Osteoblast (primary cell): ENCODE measurements around the gene ARHGEF5. TPM values are rescaled to one million over a fixed set of nuclear protein-coding genes. Genes with fewer than 3 reads are reported as not detected.
"Not testable (repeated sequence)": the region's sequence is repeated elsewhere in the genome, so short reads cannot be mapped to it uniquely, and the experiment has no call there.

ENCODE experiments used
- DNase-seq: peaks from one replicate; pipeline ENCODE4 v3.0.0; 2011; ENCODE audit warnings: low spot score, mixed read lengths; ENCODE audit not compliant: insufficient read length; ENCODE audit errors: missing footprints
- H2AFZ ChIP-seq: 2 replicates; pipeline ENCODE4 v1.6.0; 2011; ENCODE audit warnings: mild to moderate bottlenecking, low read length
- H3K27ac ChIP-seq: 2 replicates; pipeline ENCODE4 v1.5.1; 2011; ENCODE audit warnings: mild to moderate bottlenecking, low read depth, low read length, moderate library complexity
- H3K27me3 ChIP-seq: 2 replicates; pipeline ENCODE4 v1.6.0; 2012; ENCODE audit warnings: mild to moderate bottlenecking, control low read depth, inconsistent platforms, low read length, moderate library complexity; ENCODE audit not compliant: insufficient read depth
- H3K36me3 ChIP-seq: 2 replicates; pipeline ENCODE4 v1.5.1; 2011; ENCODE audit warnings: mild to moderate bottlenecking, low read length, control low read depth, moderate library complexity; ENCODE audit not compliant: insufficient read depth
- H3K4me1 ChIP-seq: 2 replicates; pipeline ENCODE4 v1.5.1; 2011; ENCODE audit warnings: mild to moderate bottlenecking, low read length, control low read depth, moderate library complexity; ENCODE audit not compliant: insufficient read depth
- H3K4me2 ChIP-seq: 2 replicates; pipeline ENCODE4 v1.6.0; 2011; ENCODE audit warnings: mild to moderate bottlenecking, low read length; ENCODE audit not compliant: insufficient read depth
- H3K4me3 ChIP-seq: fragments of 200-600 bp; sonication (generic); 3 replicates; pipeline ENCODE4 v1.5.1; 2012; ENCODE audit warnings: mild to moderate bottlenecking, low read length, inconsistent platforms; ENCODE audit not compliant: insufficient read depth
- H3K79me2 ChIP-seq: 2 replicates; pipeline ENCODE4 v1.6.0; 2012; ENCODE audit warnings: mild to moderate bottlenecking, low read length, control low read depth, inconsistent platforms; ENCODE audit not compliant: insufficient read depth
- H3K9me3 ChIP-seq: 2 replicates; pipeline ENCODE4 v1.5.1; 2011; ENCODE audit warnings: low read depth, low read length, control low read depth
- H4K20me1 ChIP-seq: 2 replicates; pipeline ENCODE4 v1.6.0; 2012; ENCODE audit warnings: mild to moderate bottlenecking, low read length, control low read depth; ENCODE audit not compliant: insufficient read depth
- total RNA-seq: library from RNA; depleted of rRNA; stranded (reverse); fragments of >200 nt; gene quantifications from 2 replicates; pipeline ENCODE4 v1.2.3, GENCODE V29; 2012
- TF ChIP-seq, protein P1 (sequence below): IDR thresholded peaks from 2 replicates; pipeline ENCODE4 v1.5.1; 2011; ENCODE audit warnings: mild to moderate bottlenecking, low read depth, low read length, moderate library complexity; ENCODE audit errors: extremely low read depth

The ARHGEF5 gene
- total RNA-seq, 1 donor: 4.7 TPM

DNA sequence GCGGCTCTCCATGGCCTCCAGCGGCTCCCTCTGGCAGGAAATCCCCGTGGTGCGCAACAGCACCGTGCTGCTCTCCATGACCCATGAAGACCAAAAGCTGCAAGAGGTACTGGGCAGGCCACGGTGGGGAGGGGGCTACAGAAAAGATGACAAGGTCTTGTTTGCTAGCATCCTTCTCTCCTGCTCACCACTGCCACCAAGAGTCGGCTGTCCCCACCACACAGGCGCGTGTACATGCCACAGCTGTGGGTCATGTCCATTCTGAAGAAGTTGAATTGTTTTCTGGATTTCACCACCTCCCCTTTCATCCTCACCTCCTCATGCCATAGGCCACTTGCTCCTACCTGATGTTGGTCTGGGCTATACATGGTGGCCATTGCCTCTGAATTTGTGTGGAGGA is 12.0 kb downstream of the ARHGEF5 start:
- DNase-seq, H2AFZ ChIP-seq, H3K27ac ChIP-seq, H3K4me1 ChIP-seq, H3K9me3 ChIP-seq, H3K27me3 ChIP-seq, H3K36me3 ChIP-seq, H4K20me1 ChIP-seq, H3K4me2 ChIP-seq, H3K79me2 ChIP-seq, H3K4me3 ChIP-seq: not testable (repeated sequence)

DNA sequence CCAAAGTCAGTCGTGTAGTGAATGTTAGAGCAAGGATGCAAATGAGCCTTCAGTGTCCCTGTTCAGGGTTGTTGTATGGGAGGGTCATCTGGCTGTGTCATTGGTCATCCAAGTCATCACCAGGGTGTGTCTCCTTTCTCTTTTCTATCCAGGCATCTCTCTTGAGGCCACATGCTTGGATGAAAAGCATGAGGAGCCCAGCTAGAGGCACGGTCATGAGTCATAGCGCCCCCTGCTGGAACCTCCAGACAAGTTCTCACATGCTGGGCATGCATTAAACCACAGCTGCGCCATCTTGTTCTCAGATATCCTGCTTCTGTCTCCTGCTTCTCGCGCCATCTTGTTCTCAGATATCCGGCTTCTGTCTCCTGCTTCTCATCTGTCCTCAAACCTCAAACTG is 14.0 kb downstream of the ARHGEF5 start:
- H3K79me2 ChIP-seq, H3K4me2 ChIP-seq, H3K27me3 ChIP-seq, H3K27ac ChIP-seq, H2AFZ ChIP-seq, H3K9me3 ChIP-seq, H3K4me1 ChIP-seq, H3K4me3 ChIP-seq, DNase-seq, H4K20me1 ChIP-seq, H3K36me3 ChIP-seq: not testable (repeated sequence)

DNA sequence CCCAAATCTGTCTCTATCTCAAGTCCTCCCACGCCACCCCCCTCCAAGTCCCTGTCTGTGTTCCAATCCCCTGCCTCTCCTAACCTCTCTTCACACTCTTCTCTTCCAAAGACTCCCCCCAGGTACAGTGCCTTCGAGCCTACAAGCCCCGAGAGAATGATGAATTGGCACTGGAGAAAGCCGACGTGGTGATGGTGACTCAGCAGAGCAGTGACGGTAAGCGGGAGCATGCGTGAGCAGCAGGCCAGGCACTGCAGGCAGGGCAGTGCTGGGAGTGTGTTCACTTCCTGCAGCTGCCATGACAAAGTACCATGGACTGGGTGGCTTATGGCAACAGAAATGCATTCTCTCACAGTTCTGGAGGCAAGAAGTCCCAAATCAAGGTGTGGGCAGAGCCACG is 23.4 kb downstream of the ARHGEF5 start:
- TF ChIP-seq, protein P1, sequence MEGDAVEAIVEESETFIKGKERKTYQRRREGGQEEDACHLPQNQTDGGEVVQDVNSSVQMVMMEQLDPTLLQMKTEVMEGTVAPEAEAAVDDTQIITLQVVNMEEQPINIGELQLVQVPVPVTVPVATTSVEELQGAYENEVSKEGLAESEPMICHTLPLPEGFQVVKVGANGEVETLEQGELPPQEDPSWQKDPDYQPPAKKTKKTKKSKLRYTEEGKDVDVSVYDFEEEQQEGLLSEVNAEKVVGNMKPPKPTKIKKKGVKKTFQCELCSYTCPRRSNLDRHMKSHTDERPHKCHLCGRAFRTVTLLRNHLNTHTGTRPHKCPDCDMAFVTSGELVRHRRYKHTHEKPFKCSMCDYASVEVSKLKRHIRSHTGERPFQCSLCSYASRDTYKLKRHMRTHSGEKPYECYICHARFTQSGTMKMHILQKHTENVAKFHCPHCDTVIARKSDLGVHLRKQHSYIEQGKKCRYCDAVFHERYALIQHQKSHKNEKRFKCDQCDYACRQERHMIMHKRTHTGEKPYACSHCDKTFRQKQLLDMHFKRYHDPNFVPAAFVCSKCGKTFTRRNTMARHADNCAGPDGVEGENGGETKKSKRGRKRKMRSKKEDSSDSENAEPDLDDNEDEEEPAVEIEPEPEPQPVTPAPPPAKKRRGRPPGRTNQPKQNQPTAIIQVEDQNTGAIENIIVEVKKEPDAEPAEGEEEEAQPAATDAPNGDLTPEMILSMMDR: no peak
- no peak overlapping the region for H3K27ac ChIP-seq
- no peak overlapping the region for H2AFZ ChIP-seq
- H3K36me3 ChIP-seq: peaks cover 4% of the 10 kb centered on the region
- DNase-seq: no peak
- H3K4me2 ChIP-seq: no peak overlapping the region
- H3K9me3 ChIP-seq: no peaks in the 10 kb centered on the region
- H3K4me1 ChIP-seq: no peaks in the 10 kb centered on the region
- H3K4me3 ChIP-seq: no peak overlapping the region
- H3K79me2 ChIP-seq: no peaks in the 10 kb centered on the region
- no peaks in the 10 kb centered on the region for H3K27me3 ChIP-seq
- no peaks in the 10 kb centered on the region for H4K20me1 ChIP-seq

DNA sequence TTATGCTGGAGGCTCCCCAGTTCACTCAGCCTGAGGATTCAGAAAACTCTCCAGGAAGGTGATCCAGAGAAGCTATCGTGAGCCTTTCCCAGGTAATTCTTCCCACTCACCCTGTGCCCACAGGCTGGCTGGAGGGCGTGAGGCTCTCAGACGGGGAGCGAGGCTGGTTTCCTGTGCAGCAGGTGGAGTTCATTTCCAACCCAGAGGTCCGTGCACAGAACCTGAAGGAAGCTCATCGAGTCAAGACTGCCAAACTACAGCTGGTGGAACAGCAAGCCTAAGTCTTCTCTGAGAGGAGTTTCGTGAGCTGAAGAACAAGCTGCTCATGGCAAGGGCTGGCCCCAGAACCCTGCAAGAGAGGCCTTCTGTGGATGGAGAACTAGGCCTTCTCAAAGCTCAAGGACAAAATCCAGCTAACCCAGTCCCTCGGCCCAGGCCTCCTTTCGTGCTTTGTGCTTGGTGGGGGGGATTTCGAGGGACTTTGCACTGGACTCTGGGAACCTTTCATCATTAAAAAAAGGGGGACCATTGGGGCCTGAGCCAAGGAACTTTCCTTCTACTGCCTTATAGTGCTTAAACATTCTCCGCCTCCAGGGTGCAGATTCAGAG is 24.7 kb downstream of the ARHGEF5 start:
- TF ChIP-seq, protein P1: no peak
- no peak for DNase-seq
- H3K4me1 ChIP-seq: peaks cover 11% of the 10 kb centered on the region

DNA sequence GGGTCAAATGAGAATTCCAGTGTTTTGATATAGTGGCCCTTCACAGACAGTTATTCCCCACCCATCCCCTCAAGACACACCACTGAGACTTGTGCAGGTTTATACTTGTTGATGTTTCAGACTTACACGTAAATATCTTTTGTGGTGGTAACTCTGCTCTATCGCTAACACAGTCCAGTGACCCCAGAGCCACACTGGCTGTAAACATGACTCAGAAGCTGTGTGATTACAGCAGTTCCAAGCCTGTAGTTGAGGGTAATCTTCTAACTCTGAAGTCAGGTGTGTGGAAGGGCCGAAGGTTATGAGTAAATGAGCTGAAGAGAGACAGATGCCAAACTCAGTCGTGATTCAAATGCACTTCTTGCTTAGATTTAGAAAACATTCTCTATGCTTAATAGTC is 28.9 kb downstream of the ARHGEF5 start:
- H3K27me3 ChIP-seq: no peaks in the 10 kb centered on the region
- TF ChIP-seq, protein P1: no peak
- peak overlapping the region; percentile 47 for H3K27ac ChIP-seq
- H4K20me1 ChIP-seq: no peaks in the 10 kb centered on the region
- no peaks in the 10 kb centered on the region for H3K79me2 ChIP-seq
- peak overlapping the region; percentile 63 for H2AFZ ChIP-seq
- H3K4me3 ChIP-seq: peak overlapping the region; percentile 54
- peaks cover 4% of the 10 kb centered on the region for H3K36me3 ChIP-seq
- H3K4me2 ChIP-seq: peak overlapping the region; percentile 80
- DNase-seq: no peak
- H3K4me1 ChIP-seq: peaks cover 28% of the 10 kb centered on the region
- H3K9me3 ChIP-seq: no peaks in the 10 kb centered on the region

More for the DNA sequence above, 24.7 kb downstream of the ARHGEF5 start:
- H3K4me2 ChIP-seq: no peak overlapping the region
- no peaks in the 10 kb centered on the region for H3K79me2 ChIP-seq
- no peak overlapping the region for H3K27ac ChIP-seq
- H3K4me3 ChIP-seq: no peak overlapping the region
- H2AFZ ChIP-seq: no peak overlapping the region
- peaks cover 4% of the 10 kb centered on the region for H3K36me3 ChIP-seq
- H4K20me1 ChIP-seq: no peaks in the 10 kb centered on the region
- no peaks in the 10 kb centered on the region for H3K27me3 ChIP-seq
- no peaks in the 10 kb centered on the region for H3K9me3 ChIP-seq
